Activated CD8-positive, alpha-beta memory T cell treated with anti-CD3 and anti-CD28 coated beads, Interleukin-2, amount 50 U/mL, for 24 hours (primary cell): ENCODE measurements around the gene RASSF7.
"Not testable (repeated sequence)": the region's sequence is repeated elsewhere in the genome, so short reads cannot be mapped to it uniquely, and the experiment has no call there.

Source experiments
- DNase-seq: peaks from one replicate; pipeline ENCODE4 v3.0.0-alpha.2; 2020; ENCODE audit errors: extremely low read depth

The RASSF7 gene

GRCh38 chr11:560305-561147, at the start of gene RASSF7, which contains the start of gene LMNTD2:
Gene RASSF7, plus strand, starts transcription at chr11:560970. Its CDS starts 799 bp downstream, at chr11:561769.
Gene LMNTD2, minus strand, starts transcription at chr11:560738. Its CDS starts 22 bp downstream, at chr11:560716.
- peak; percentile 81 for DNase-seq

GRCh38 chr11:512761-513595, 47.8 kb upstream of the RASSF7 start:
- no peak for DNase-seq

GRCh38 chr11:514606-515005, 46.2 kb upstream of the RASSF7 start:
- no peak for DNase-seq

- no peak for DNase-seq
Observed at GRCh38 chr11:515131-515530, 45.6 kb upstream of the RASSF7 start.

GRCh38 chr11:516400-516799, 44.4 kb upstream of the RASSF7 start:
- no peak for DNase-seq

GRCh38 chr11:516918-517685, 43.7 kb upstream of the RASSF7 start:
- not testable (repeated sequence) for DNase-seq

- DNase-seq = peak; percentile 48
Observed at GRCh38 chr11:518463-519202, 42.1 kb upstream of the RASSF7 start.

GRCh38 chr11:520428-521176, 40.2 kb upstream of the RASSF7 start:
- DNase-seq = no peak

GRCh38 chr11:521177-521688, 39.5 kb upstream of the RASSF7 start:
- DNase-seq = no peak

- DNase-seq = no peak
Observed at GRCh38 chr11:526192-526591, 34.6 kb upstream of the RASSF7 start.

GRCh38 chr11:528166-528814, 32.5 kb upstream of the RASSF7 start:
- no peak for DNase-seq

- DNase-seq = no peak
Observed at GRCh38 chr11:528815-529727, 31.7 kb upstream of the RASSF7 start.

- DNase-seq = no peak
Observed at GRCh38 chr11:529728-530411, 30.9 kb upstream of the RASSF7 start.

- no peak for DNase-seq
Observed at GRCh38 chr11:530960-531831, 29.6 kb upstream of the RASSF7 start.

- DNase-seq = no peak
Observed at GRCh38 chr11:531919-532526, 28.7 kb upstream of the RASSF7 start.

- DNase-seq = no peak
Observed at GRCh38 chr11:532527-532985, 28.2 kb upstream of the RASSF7 start.
